ENCODE results near the gene HSF2BP. TPM values are rescaled to one million over a fixed set of nuclear protein-coding genes. Genes with fewer than 3 reads are reported as not detected.

Gene HSF2BP
- total and polyA plus RNA-seq, 2 of the 8 experiments (the other 6 are each of a cell fraction or from before 2014, with no cell fraction given), result 0.51 to 0.93 TPM

DNA sequence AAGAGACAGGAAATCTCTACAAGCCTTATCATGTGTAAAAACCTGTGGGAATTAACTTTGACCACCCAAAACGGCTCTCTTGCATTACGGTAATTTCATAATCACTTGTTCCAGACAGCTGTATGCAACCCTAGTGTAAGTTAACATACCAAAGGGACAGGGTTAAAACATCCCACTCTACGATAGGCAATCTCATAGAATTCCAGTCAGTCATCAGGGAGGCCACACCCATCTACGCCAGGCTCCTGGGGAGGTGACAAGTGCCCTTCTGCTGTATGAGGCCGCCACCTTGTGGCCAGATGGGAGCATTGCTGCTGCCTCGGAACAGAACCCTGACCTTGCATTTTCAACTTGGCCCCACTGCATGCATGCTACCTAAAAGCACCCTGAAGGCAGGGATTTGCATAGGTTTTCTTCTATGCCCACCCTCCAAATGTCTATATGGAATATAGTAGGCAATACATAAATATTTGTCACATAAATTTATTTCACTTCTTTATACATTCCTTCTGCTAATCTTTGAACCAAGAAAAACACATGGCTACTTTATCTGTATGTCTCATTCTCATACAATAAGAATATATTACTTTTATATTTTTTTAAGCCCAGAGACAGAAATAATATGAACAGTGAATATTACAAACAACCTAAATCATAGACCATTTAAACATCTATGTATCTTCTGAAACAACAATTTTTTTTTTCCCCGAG is 12.6 kb downstream of the HSF2BP start (continued):
- TF ChIP-seq, protein P1, sequence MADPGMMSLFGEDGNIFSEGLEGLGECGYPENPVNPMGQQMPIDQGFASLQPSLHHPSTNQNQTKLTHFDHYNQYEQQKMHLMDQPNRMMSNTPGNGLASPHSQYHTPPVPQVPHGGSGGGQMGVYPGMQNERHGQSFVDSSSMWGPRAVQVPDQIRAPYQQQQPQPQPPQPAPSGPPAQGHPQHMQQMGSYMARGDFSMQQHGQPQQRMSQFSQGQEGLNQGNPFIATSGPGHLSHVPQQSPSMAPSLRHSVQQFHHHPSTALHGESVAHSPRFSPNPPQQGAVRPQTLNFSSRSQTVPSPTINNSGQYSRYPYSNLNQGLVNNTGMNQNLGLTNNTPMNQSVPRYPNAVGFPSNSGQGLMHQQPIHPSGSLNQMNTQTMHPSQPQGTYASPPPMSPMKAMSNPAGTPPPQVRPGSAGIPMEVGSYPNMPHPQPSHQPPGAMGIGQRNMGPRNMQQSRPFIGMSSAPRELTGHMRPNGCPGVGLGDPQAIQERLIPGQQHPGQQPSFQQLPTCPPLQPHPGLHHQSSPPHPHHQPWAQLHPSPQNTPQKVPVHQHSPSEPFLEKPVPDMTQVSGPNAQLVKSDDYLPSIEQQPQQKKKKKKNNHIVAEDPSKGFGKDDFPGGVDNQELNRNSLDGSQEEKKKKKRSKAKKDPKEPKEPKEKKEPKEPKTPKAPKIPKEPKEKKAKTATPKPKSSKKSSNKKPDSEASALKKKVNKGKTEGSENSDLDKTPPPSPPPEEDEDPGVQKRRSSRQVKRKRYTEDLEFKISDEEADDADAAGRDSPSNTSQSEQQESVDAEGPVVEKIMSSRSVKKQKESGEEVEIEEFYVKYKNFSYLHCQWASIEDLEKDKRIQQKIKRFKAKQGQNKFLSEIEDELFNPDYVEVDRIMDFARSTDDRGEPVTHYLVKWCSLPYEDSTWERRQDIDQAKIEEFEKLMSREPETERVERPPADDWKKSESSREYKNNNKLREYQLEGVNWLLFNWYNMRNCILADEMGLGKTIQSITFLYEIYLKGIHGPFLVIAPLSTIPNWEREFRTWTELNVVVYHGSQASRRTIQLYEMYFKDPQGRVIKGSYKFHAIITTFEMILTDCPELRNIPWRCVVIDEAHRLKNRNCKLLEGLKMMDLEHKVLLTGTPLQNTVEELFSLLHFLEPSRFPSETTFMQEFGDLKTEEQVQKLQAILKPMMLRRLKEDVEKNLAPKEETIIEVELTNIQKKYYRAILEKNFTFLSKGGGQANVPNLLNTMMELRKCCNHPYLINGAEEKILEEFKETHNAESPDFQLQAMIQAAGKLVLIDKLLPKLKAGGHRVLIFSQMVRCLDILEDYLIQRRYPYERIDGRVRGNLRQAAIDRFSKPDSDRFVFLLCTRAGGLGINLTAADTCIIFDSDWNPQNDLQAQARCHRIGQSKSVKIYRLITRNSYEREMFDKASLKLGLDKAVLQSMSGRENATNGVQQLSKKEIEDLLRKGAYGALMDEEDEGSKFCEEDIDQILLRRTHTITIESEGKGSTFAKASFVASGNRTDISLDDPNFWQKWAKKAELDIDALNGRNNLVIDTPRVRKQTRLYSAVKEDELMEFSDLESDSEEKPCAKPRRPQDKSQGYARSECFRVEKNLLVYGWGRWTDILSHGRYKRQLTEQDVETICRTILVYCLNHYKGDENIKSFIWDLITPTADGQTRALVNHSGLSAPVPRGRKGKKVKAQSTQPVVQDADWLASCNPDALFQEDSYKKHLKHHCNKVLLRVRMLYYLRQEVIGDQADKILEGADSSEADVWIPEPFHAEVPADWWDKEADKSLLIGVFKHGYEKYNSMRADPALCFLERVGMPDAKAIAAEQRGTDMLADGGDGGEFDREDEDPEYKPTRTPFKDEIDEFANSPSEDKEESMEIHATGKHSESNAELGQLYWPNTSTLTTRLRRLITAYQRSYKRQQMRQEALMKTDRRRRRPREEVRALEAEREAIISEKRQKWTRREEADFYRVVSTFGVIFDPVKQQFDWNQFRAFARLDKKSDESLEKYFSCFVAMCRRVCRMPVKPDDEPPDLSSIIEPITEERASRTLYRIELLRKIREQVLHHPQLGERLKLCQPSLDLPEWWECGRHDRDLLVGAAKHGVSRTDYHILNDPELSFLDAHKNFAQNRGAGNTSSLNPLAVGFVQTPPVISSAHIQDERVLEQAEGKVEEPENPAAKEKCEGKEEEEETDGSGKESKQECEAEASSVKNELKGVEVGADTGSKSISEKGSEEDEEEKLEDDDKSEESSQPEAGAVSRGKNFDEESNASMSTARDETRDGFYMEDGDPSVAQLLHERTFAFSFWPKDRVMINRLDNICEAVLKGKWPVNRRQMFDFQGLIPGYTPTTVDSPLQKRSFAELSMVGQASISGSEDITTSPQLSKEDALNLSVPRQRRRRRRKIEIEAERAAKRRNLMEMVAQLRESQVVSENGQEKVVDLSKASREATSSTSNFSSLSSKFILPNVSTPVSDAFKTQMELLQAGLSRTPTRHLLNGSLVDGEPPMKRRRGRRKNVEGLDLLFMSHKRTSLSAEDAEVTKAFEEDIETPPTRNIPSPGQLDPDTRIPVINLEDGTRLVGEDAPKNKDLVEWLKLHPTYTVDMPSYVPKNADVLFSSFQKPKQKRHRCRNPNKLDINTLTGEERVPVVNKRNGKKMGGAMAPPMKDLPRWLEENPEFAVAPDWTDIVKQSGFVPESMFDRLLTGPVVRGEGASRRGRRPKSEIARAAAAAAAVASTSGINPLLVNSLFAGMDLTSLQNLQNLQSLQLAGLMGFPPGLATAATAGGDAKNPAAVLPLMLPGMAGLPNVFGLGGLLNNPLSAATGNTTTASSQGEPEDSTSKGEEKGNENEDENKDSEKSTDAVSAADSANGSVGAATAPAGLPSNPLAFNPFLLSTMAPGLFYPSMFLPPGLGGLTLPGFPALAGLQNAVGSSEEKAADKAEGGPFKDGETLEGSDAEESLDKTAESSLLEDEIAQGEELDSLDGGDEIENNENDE (IDR thresholded peaks at IDR 0.05; ENCODE audit: insufficient replicate concordance, low read length), result no peak
- TF ChIP-seq TCF12 (IDR thresholded peaks at IDR 0.05; ENCODE audit: low read depth, low read length) (no peak), KDM1A (IDR thresholded peaks at IDR 0.05; ENCODE audit: borderline replicate concordance, low read length) (no peak), TEAD4 (IDR thresholded peaks at IDR 0.05; ENCODE audit: low read depth, low read length) (peak; percentile 34; the same call in 1 of the 2 replicates), POLR2A (IDR thresholded peaks at IDR 0.05; ENCODE audit: control extremely low read depth in 1 of 2, low read depth in 2 of 2, low read length in 2 of 2) (no peak), ASH2L (IDR thresholded peaks at IDR 0.05; ENCODE audit: low read length) (no peak), NANOG (IDR thresholded peaks at IDR 0.05; ENCODE audit: insufficient read depth, low read depth, low read length, poor library complexity, severe bottlenecking) (no peak), JUND (IDR thresholded peaks at IDR 0.05; ENCODE audit: low read length) (0 out of 2 replicates have a peak, but pooled peaks have one; percentile 31), BACH1 (IDR thresholded peaks at IDR 0.05; ENCODE audit: low read length) (peak; percentile 95), SP4 (IDR thresholded peaks at IDR 0.05; ENCODE audit: low read length) (0 out of 2 replicates have a peak, but pooled peaks have one; percentile 33), NRF1 (IDR thresholded peaks at IDR 0.05; ENCODE audit: low read depth, low read length) (no peak)
